IPS DF 6.9 (cell line): ENCODE data around the gene CTSA.

Source experiments
- DNase-seq: peaks from one replicate; pipeline ENCODE4 v3.0.0-alpha.2; 2013; ENCODE audit warnings: low read depth, low spot score
- H3K27ac ChIP-seq: one replicate; pipeline ENCODE4 v1.5.1; 2013; ENCODE audit warnings: low read length, control low read depth
- H3K27me3 ChIP-seq: 2 replicates; pipeline ENCODE4 v1.6.1; 2013; ENCODE audit warnings: mild to moderate bottlenecking, low read length; ENCODE audit not compliant: control insufficient read depth, insufficient read depth
- H3K36me3 ChIP-seq: 2 replicates; pipeline ENCODE4 v1.6.1; 2013; ENCODE audit warnings: low read length; ENCODE audit not compliant: control insufficient read depth, insufficient read depth
- H3K4me1 ChIP-seq: 2 replicates; pipeline ENCODE4 v1.6.1; 2013; ENCODE audit warnings: low read length; ENCODE audit not compliant: control insufficient read depth, insufficient read depth
- H3K4me3 ChIP-seq: 2 replicates; pipeline ENCODE4 v1.5.1; 2013; ENCODE audit warnings: mild to moderate bottlenecking, low read length
- H3K9me3 ChIP-seq: 2 replicates; pipeline ENCODE4 v1.6.1; 2013; ENCODE audit warnings: low read length, inconsistent platforms; ENCODE audit not compliant: control insufficient read depth, insufficient read depth
- WGBS: extraction: QIAGEN DNeasy Blood & Tissue Kit; methylation state at CpG from one replicate; pipeline ENCODE4 v1.1.7; 2013; ENCODE audit warnings: mixed read lengths, missing lambda C conversion rate; ENCODE audit not compliant: insufficient read length, insufficient coverage; 5-methylcytosine and 5-hydroxymethylcytosine counted together

The CTSA gene

GRCh38 chr20:45852326-45852725, 38.8 kb upstream of the CTSA start:
- peaks cover 5% of the 10 kb centered on the region for H3K36me3 ChIP-seq
- peaks cover 5% of the 10 kb centered on the region; the same call in 1 of the 2 replicates for H3K4me1 ChIP-seq
- H3K27me3 ChIP-seq = no peaks in the 10 kb centered on the region
- no peaks in the 10 kb centered on the region for H3K9me3 ChIP-seq
- H3K4me3 ChIP-seq = no peak overlapping the region
- no peak for DNase-seq
- WGBS = no CpG with 5 or more reads among the region's 6 CpGs
- H3K27ac ChIP-seq = no peak overlapping the region

GRCh38 chr20:45853484-45853883, 37.7 kb upstream of the CTSA start:
- H3K27me3 ChIP-seq = no peaks in the 10 kb centered on the region
- peaks cover 5% of the 10 kb centered on the region; the same call in 1 of the 2 replicates for H3K4me1 ChIP-seq
- peaks cover under 1% of the 10 kb centered on the region; the same call in 1 of the 2 replicates for H3K36me3 ChIP-seq
- no peak overlapping the region for H3K27ac ChIP-seq
- H3K4me3 ChIP-seq = no peak overlapping the region
- no peak for DNase-seq
- no peaks in the 10 kb centered on the region for H3K9me3 ChIP-seq
- no CpG with 5 or more reads among the region's 2 CpGs for WGBS

- peak within 1 kb of the TSS; percentile 69 for H3K4me3 ChIP-seq
- peaks cover 4% of the 10 kb centered on the region; the same call in 1 of the 2 replicates for H3K4me1 ChIP-seq
- no peak within 1 kb of the TSS for H3K27ac ChIP-seq
- peak; percentile 100 for DNase-seq
- no peaks in the 10 kb centered on the region for H3K27me3 ChIP-seq
- no peaks in the 10 kb centered on the region for H3K9me3 ChIP-seq
- no peaks in the 10 kb centered on the region for H3K36me3 ChIP-seq
- no CpG with 5 or more reads among the region's 36 CpGs for WGBS
Observed at GRCh38 chr20:45857114-45857881, 33.8 kb upstream of the CTSA start, which contains the start of the genes ACOT8 and ZSWIM3. TSS of gene ACOT8 (minus strand) at chr20:45857392. CDS start at chr20:45857315, 77 bp downstream. TSS of gene ZSWIM3 (plus strand) at chr20:45857614. CDS start at chr20:45857826, 212 bp downstream.

- Histone ChIP-seq H3K27me3 (no peaks in the 10 kb centered on the region), H3K27ac (no peak overlapping the region), H3K9me3 (no peaks in the 10 kb centered on the region), H3K4me3 (peak overlapping the region; percentile 18; the same call in 1 of the 2 replicates), H3K4me1 (peaks cover 4% of the 10 kb centered on the region; the same call in 1 of the 2 replicates), H3K36me3 (no peaks in the 10 kb centered on the region)
- DNase-seq = no peak
- no CpG with 5 or more reads among the region's 13 CpGs for WGBS
Observed at GRCh38 chr20:45857882-45858216, 33.3 kb upstream of the CTSA start.

- Histone ChIP-seq H3K9me3 (no peaks in the 10 kb centered on the region), H3K36me3 (no peaks in the 10 kb centered on the region), H3K4me3 (no peak overlapping the region), H3K27me3 (no peaks in the 10 kb centered on the region), H3K4me1 (peaks cover 3% of the 10 kb centered on the region; the same call in 1 of the 2 replicates), H3K27ac (no peak overlapping the region)
- no CpG with 5 or more reads among the region's 5 CpGs for WGBS
- no peak for DNase-seq
Observed at GRCh38 chr20:45859916-45860315, 31.2 kb upstream of the CTSA start.

- Histone ChIP-seq H3K4me1 (peaks cover 1% of the 10 kb centered on the region; the same call in 1 of the 2 replicates), H3K27me3 (no peaks in the 10 kb centered on the region), H3K27ac (no peak overlapping the region), H3K36me3 (no peaks in the 10 kb centered on the region), H3K4me3 (no peak overlapping the region), H3K9me3 (no peaks in the 10 kb centered on the region)
- DNase-seq = no peak
- WGBS = no CpG with 5 or more reads among the region's 7 CpGs
Observed at GRCh38 chr20:45860560-45861220, 30.4 kb upstream of the CTSA start.

GRCh38 chr20:45861221-45862075, 29.7 kb upstream of the CTSA start:
- Histone ChIP-seq H3K4me3 (no peak overlapping the region), H3K27me3 (no peaks in the 10 kb centered on the region), H3K36me3 (no peaks in the 10 kb centered on the region), H3K4me1 (peaks cover 1% of the 10 kb centered on the region; the same call in 1 of the 2 replicates), H3K27ac (no peak overlapping the region), H3K9me3 (no peaks in the 10 kb centered on the region)
- no CpG with 5 or more reads among the region's 7 CpGs for WGBS
- DNase-seq = no peak

- Histone ChIP-seq H3K27ac (no peak overlapping the region), H3K9me3 (no peaks in the 10 kb centered on the region), H3K4me1 (no peaks in the 10 kb centered on the region), H3K36me3 (no peaks in the 10 kb centered on the region), H3K27me3 (no peaks in the 10 kb centered on the region), H3K4me3 (no peak overlapping the region)
- no peak for DNase-seq
- WGBS = no CpG with 5 or more reads among the region's 7 CpGs
Observed at GRCh38 chr20:45863543-45864470, 27.3 kb upstream of the CTSA start.

GRCh38 chr20:45866454-45866853, 24.7 kb upstream of the CTSA start:
- no peak overlapping the region for H3K4me3 ChIP-seq
- no peaks in the 10 kb centered on the region for H3K9me3 ChIP-seq
- DNase-seq = no peak
- no peak overlapping the region for H3K27ac ChIP-seq
- H3K27me3 ChIP-seq = no peaks in the 10 kb centered on the region
- H3K4me1 ChIP-seq = no peaks in the 10 kb centered on the region
- no peaks in the 10 kb centered on the region for H3K36me3 ChIP-seq
- WGBS = no CpG with 5 or more reads among the region's 5 CpGs
